ENCODE measurements around the gene TTC38.
"Not testable (repeated sequence)": the region's sequence is repeated elsewhere in the genome, so short reads cannot be mapped to it uniquely, and the experiment has no call there.

TTC38 gene

GRCh38 chr22:46312848-46313247 is 45.0 kb downstream of the TTC38 start:
- not testable (repeated sequence) for H3K4me1 ChIP-seq (ENCODE audit: insufficient read depth, low read length); H3K9ac ChIP-seq (ENCODE audit: low read depth, low read length); H3K9me3 ChIP-seq (ENCODE audit: control insufficient read depth, insufficient read depth, low read length)
- peaks cover 13% of the 10 kb centered on the region for H3K36me3 ChIP-seq (ENCODE audit: insufficient read depth, low read length)

- Histone ChIP-seq H3K9me3 (ENCODE audit: control insufficient read depth, insufficient read depth, low read length) (no peaks in the 10 kb centered on the region), H3K9ac (ENCODE audit: low read depth, low read length) (no peak overlapping the region), H3K36me3 (ENCODE audit: insufficient read depth, low read length) (peaks cover 8% of the 10 kb centered on the region)
These were observed 48.2 kb downstream of the TTC38 start for GRCh38 chr22:46315976-46316375.

GRCh38 chr22:46317646-46318045 is 49.8 kb downstream of the TTC38 start:
- H3K4me1 ChIP-seq (ENCODE audit: insufficient read depth, low read length), result no peaks in the 10 kb centered on the region
- no peaks in the 10 kb centered on the region for H3K9me3 ChIP-seq (ENCODE audit: control insufficient read depth, insufficient read depth, low read length)
- H3K9ac ChIP-seq (ENCODE audit: low read depth, low read length), result no peak overlapping the region
- peaks cover 8% of the 10 kb centered on the region for H3K36me3 ChIP-seq (ENCODE audit: insufficient read depth, low read length)

More at GRCh38 chr22:46315976-46316375, 48.2 kb downstream of the TTC38 start:
- H3K4me1 ChIP-seq (ENCODE audit: insufficient read depth, low read length), result no peaks in the 10 kb centered on the region

GRCh38 chr22:46318576-46318975 is 50.8 kb downstream of the TTC38 start:
- H3K36me3 ChIP-seq (ENCODE audit: insufficient read depth, low read length), result peaks cover 8% of the 10 kb centered on the region
- H3K4me1 ChIP-seq (ENCODE audit: insufficient read depth, low read length), result no peaks in the 10 kb centered on the region
- no peaks in the 10 kb centered on the region for H3K9me3 ChIP-seq (ENCODE audit: control insufficient read depth, insufficient read depth, low read length)
- no peak overlapping the region for H3K9ac ChIP-seq (ENCODE audit: low read depth, low read length)

GRCh38 chr22:46319319-46319718 is 51.5 kb downstream of the TTC38 start:
- Histone ChIP-seq H3K9ac (ENCODE audit: low read depth, low read length) (no peak overlapping the region), H3K36me3 (ENCODE audit: insufficient read depth, low read length) (peaks cover 11% of the 10 kb centered on the region), H3K4me1 (ENCODE audit: insufficient read depth, low read length) (no peaks in the 10 kb centered on the region), H3K9me3 (ENCODE audit: control insufficient read depth, insufficient read depth, low read length) (no peaks in the 10 kb centered on the region)

- no peaks in the 10 kb centered on the region for H3K9me3 ChIP-seq (ENCODE audit: control insufficient read depth, insufficient read depth, low read length)
- peaks cover 11% of the 10 kb centered on the region for H3K36me3 ChIP-seq (ENCODE audit: insufficient read depth, low read length)
- H3K9ac ChIP-seq (ENCODE audit: low read depth, low read length), result no peak overlapping the region
- no peaks in the 10 kb centered on the region for H3K4me1 ChIP-seq (ENCODE audit: insufficient read depth, low read length)
These were observed 52.4 kb downstream of the TTC38 start for GRCh38 chr22:46320166-46320710.

GRCh38 chr22:46320716-46321386 is 53.0 kb downstream of the TTC38 start:
- H3K9me3 ChIP-seq (ENCODE audit: control insufficient read depth, insufficient read depth, low read length), result no peaks in the 10 kb centered on the region
- H3K9ac ChIP-seq (ENCODE audit: low read depth, low read length), result no peak overlapping the region
- peaks cover 15% of the 10 kb centered on the region for H3K36me3 ChIP-seq (ENCODE audit: insufficient read depth, low read length)
- no peaks in the 10 kb centered on the region for H3K4me1 ChIP-seq (ENCODE audit: insufficient read depth, low read length)

- no peaks in the 10 kb centered on the region for H3K9me3 ChIP-seq (ENCODE audit: control insufficient read depth, insufficient read depth, low read length)
- peaks cover 18% of the 10 kb centered on the region for H3K36me3 ChIP-seq (ENCODE audit: insufficient read depth, low read length)
- no peaks in the 10 kb centered on the region for H3K4me1 ChIP-seq (ENCODE audit: insufficient read depth, low read length)
- H3K9ac ChIP-seq (ENCODE audit: low read depth, low read length), result no peak overlapping the region
These were observed 54.9 kb downstream of the TTC38 start for GRCh38 chr22:46322711-46323110.

- Histone ChIP-seq H3K9ac (ENCODE audit: low read depth, low read length) (no peak overlapping the region), H3K36me3 (ENCODE audit: insufficient read depth, low read length) (peaks cover 18% of the 10 kb centered on the region), H3K4me1 (ENCODE audit: insufficient read depth, low read length) (no peaks in the 10 kb centered on the region), H3K9me3 (ENCODE audit: control insufficient read depth, insufficient read depth, low read length) (no peaks in the 10 kb centered on the region)
These were observed 55.4 kb downstream of the TTC38 start for GRCh38 chr22:46323162-46323561.

- H3K9ac ChIP-seq (ENCODE audit: low read depth, low read length), result no peak overlapping the region
- no peaks in the 10 kb centered on the region for H3K9me3 ChIP-seq (ENCODE audit: control insufficient read depth, insufficient read depth, low read length)
- H3K36me3 ChIP-seq (ENCODE audit: insufficient read depth, low read length), result peaks cover 27% of the 10 kb centered on the region
- H3K4me1 ChIP-seq (ENCODE audit: insufficient read depth, low read length), result no peaks in the 10 kb centered on the region
These were observed 58.4 kb downstream of the TTC38 start for GRCh38 chr22:46326066-46326680.

- Histone ChIP-seq H3K4me1 (ENCODE audit: insufficient read depth, low read length) (no peaks in the 10 kb centered on the region), H3K9me3 (ENCODE audit: control insufficient read depth, insufficient read depth, low read length) (no peaks in the 10 kb centered on the region), H3K36me3 (ENCODE audit: insufficient read depth, low read length) (peaks cover 27% of the 10 kb centered on the region), H3K9ac (ENCODE audit: low read depth, low read length) (no peak overlapping the region)
These were observed 60.1 kb downstream of the TTC38 start for GRCh38 chr22:46327691-46328465.

GRCh38 chr22:46328797-46329196 is 61.0 kb downstream of the TTC38 start:
- Histone ChIP-seq H3K9me3 (ENCODE audit: control insufficient read depth, insufficient read depth, low read length) (no peaks in the 10 kb centered on the region), H3K4me1 (ENCODE audit: insufficient read depth, low read length) (no peaks in the 10 kb centered on the region), H3K36me3 (ENCODE audit: insufficient read depth, low read length) (peaks cover 27% of the 10 kb centered on the region), H3K9ac (ENCODE audit: low read depth, low read length) (no peak overlapping the region)

GRCh38 chr22:46329616-46330015 is 61.8 kb downstream of the TTC38 start:
- Histone ChIP-seq H3K9ac (ENCODE audit: low read depth, low read length) (no peak overlapping the region), H3K4me1 (ENCODE audit: insufficient read depth, low read length) (no peaks in the 10 kb centered on the region), H3K9me3 (ENCODE audit: control insufficient read depth, insufficient read depth, low read length) (no peaks in the 10 kb centered on the region), H3K36me3 (ENCODE audit: insufficient read depth, low read length) (peaks cover 23% of the 10 kb centered on the region)

- Histone ChIP-seq H3K4me1 (ENCODE audit: insufficient read depth, low read length) (no peaks in the 10 kb centered on the region), H3K9me3 (ENCODE audit: control insufficient read depth, insufficient read depth, low read length) (no peaks in the 10 kb centered on the region), H3K36me3 (ENCODE audit: insufficient read depth, low read length) (peaks cover 23% of the 10 kb centered on the region), H3K9ac (ENCODE audit: low read depth, low read length) (no peak overlapping the region)
These were observed 62.6 kb downstream of the TTC38 start for GRCh38 chr22:46330426-46330825.
